Thoracic aorta (tissue), 2 donors: ENCODE measurements around the gene GTF2E1. TPM values are rescaled to one million over a fixed set of nuclear protein-coding genes. Genes with fewer than 3 reads are reported as not detected.

Experiments
- ATAC-seq: fragments of 150-250 bp; one replicate; pipeline ENCODE4 v1.8.0; 2017; ENCODE audit warnings: low read depth; ENCODE audit not compliant: insufficient number of reproducible peaks, low FRiP score
- DNase-seq: peaks from one replicate; pipeline ENCODE4 v3.0.0-alpha.2; 2020; ENCODE audit warnings: low spot score
- H3K27ac ChIP-seq, 2 donors: fragments of 200-600 bp; sonication (generic); 1 replicate in 1 of 2; 2 replicates in 1 of 2; pipeline ENCODE4 v1.5.1; 2016; ENCODE audit warnings: mild to moderate bottlenecking in 2 of 2, moderate library complexity in 2 of 2
- H3K27me3 ChIP-seq: fragments of 200-600 bp; sonication (generic); replicated peaks from 2 replicates; pipeline ENCODE4 v1.6.0; 2016; ENCODE audit warnings: mild to moderate bottlenecking; ENCODE audit not compliant: insufficient read depth
- H3K36me3 ChIP-seq: fragments of 200-600 bp; sonication (generic); one replicate; pipeline ENCODE4 v1.5.1; 2016
- H3K4me1 ChIP-seq, 2 donors: fragments of 200-600 bp; sonication (generic); 1 replicate in 1 of 2; 2 replicates in 1 of 2; pipeline versions ENCODE4 v1.5.1 to v1.6.0; 2016; ENCODE audit warnings: low read depth in 2 of 2, mild to moderate bottlenecking in 1 of 2; ENCODE audit not compliant: control insufficient read depth in 1 of 2
- H3K4me3 ChIP-seq: fragments of 200-600 bp; sonication (generic); 2 replicates; pipeline ENCODE4 v1.5.1; 2016; ENCODE audit warnings: mild to moderate bottlenecking
- H3K9me3 ChIP-seq: fragments of 200-600 bp; sonication (generic); 2 replicates; pipeline ENCODE4 v1.5.1; 2016
- total RNA-seq, 2 donors: library from RNA; depleted of rRNA; stranded (reverse); fragments of >200 nt; gene quantifications; one replicate each; pipeline versions ENCODE4 v1.1.0 to v1.2.3, GENCODE V29; 2016
- TF ChIP-seq, protein P1 (sequence below): fragments of 200-600 bp; sonication (generic); IDR thresholded peaks from one replicate; pipeline ENCODE4 v1.5.1; 2019; ENCODE audit warnings: antibody characterized with exemption

Gene GTF2E1
- total RNA-seq, 2 donors from 2014 or later: 6.6 to 6.8 TPM

DNA sequence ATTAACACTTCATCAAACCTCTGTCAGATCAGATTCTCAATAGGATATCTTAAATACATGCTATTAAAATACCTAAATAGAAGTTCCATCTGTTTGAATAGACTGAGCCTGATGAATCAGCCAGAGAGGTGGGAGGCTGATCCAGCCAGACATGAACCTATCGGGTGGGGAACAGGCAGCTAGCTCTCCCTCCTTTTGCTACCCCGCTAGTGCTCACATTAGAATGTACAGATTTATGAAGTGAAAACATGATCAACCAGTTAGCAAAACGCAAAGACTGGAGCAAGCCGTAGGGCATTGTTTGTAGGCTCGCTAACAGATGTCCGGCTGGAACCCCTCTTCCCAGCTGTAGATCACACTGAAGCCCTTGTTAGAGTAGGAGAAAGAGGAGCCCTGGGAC, 54.4 kb downstream of the GTF2E1 start:
- Histone ChIP-seq H3K36me3 (no peaks in the 10 kb centered on the region), H3K9me3 (no peaks in the 10 kb centered on the region), H3K4me1 (no peaks in the 10 kb centered on the region), H3K4me3 (no peak overlapping the region), H3K27me3 (no peaks in the 10 kb centered on the region), H3K27ac (no peak overlapping the region)
- ATAC-seq (no peak), DNase-seq (no peak)
- TF ChIP-seq, protein P1, sequence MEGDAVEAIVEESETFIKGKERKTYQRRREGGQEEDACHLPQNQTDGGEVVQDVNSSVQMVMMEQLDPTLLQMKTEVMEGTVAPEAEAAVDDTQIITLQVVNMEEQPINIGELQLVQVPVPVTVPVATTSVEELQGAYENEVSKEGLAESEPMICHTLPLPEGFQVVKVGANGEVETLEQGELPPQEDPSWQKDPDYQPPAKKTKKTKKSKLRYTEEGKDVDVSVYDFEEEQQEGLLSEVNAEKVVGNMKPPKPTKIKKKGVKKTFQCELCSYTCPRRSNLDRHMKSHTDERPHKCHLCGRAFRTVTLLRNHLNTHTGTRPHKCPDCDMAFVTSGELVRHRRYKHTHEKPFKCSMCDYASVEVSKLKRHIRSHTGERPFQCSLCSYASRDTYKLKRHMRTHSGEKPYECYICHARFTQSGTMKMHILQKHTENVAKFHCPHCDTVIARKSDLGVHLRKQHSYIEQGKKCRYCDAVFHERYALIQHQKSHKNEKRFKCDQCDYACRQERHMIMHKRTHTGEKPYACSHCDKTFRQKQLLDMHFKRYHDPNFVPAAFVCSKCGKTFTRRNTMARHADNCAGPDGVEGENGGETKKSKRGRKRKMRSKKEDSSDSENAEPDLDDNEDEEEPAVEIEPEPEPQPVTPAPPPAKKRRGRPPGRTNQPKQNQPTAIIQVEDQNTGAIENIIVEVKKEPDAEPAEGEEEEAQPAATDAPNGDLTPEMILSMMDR: no peak

DNA sequence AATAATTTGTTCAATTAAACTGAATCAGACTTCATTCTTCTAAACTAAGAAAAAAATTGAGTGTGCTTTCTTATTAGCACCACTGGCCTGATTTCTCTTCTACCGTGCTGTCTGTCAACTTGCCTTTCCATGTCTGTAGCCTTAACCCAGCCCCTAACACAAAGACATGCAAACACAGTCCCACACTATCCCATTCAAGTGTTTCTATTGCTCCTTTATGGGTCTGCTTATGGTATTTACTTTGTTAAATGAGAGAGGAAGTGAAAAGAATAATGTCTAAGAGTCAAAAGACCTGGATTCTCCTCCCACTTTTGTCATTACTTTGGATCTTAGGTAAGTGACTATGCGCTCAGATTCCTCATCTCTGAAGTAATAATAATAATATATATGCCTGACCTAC, 55.3 kb downstream of the GTF2E1 start:
- Histone ChIP-seq H3K4me1 (no peaks in the 10 kb centered on the region), H3K27me3 (no peaks in the 10 kb centered on the region), H3K4me3 (no peak overlapping the region), H3K27ac (no peak overlapping the region), H3K9me3 (no peaks in the 10 kb centered on the region), H3K36me3 (no peaks in the 10 kb centered on the region)
- DNase-seq (no peak), ATAC-seq (no peak)
- TF ChIP-seq, protein P1: no peak

DNA sequence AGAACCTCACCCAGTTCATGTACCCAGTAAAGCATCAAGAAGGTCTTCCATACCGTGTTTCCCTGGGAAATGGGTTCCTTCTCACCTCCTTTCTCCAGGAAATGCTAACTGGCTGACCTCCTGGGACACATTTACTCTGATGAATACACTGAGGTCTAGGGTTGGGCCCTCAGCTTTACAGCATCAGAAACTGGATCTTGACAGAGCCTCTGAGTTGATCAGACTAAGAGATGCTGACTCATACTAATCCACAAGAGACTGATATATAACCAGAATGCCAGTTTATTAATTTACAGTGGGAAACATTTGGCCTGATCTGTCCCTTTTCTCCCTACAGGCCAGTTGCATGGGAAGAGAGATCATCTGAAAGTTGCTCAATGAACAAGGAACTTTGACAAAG, 55.8 kb downstream of the GTF2E1 start:
- ATAC-seq (no peak), DNase-seq (no peak)
- Histone ChIP-seq H3K36me3 (no peaks in the 10 kb centered on the region), H3K9me3 (no peaks in the 10 kb centered on the region), H3K4me1 (no peaks in the 10 kb centered on the region), H3K27me3 (no peaks in the 10 kb centered on the region), H3K4me3 (no peak overlapping the region), H3K27ac (no peak overlapping the region)
- TF ChIP-seq, protein P1: no peak

DNA sequence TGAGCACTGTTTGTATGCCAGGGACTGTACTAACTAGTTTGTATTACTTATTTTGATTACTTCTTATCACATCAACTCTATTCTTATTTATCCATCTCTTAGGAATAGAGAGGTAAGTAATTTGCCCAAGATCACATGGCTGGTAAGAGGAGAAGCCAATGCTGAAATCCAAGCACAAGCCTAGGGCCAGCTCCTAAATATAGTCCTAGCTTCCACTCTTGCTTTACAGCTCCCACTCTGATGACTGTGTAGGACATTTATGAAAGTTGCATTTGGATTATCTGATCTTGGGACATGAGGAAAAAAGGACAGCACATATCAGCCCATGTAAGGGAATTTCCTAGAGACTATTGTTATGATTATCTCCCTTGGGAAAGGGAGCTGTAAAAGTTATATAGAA, 58.1 kb downstream of the GTF2E1 start:
- Histone ChIP-seq H3K9me3 (no peaks in the 10 kb centered on the region), H3K27ac (no peak overlapping the region), H3K27me3 (no peaks in the 10 kb centered on the region), H3K36me3 (no peaks in the 10 kb centered on the region), H3K4me3 (no peak overlapping the region), H3K4me1 (no peaks in the 10 kb centered on the region)
- no peak for ATAC-seq
- no peak for DNase-seq
- TF ChIP-seq, protein P1: no peak

DNA sequence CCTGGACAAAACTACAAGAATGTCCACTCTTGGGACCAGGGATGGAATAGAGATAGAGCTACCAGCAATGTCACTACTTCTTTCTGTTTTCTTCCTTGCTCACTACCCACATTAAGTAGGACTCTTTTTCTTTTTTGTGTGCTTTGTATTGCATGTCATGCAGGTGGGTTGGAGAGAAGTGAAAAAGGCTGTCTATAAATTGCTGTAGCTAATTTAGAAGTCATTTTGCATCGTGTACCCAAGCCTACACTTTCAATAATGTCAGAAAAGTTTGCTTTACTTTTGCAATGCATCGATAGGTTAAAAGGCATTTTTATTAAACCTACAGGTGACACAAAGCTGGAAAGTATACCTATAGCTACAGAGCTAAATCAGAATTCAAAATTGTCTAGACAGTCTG, 58.9 kb downstream of the GTF2E1 start:
- no peaks in the 10 kb centered on the region for H3K4me1 ChIP-seq
- ATAC-seq (no peak), DNase-seq (no peak)
- TF ChIP-seq, protein P1: no peak
- H3K36me3 ChIP-seq: no peaks in the 10 kb centered on the region
- H3K27ac ChIP-seq: no peak overlapping the region
- no peaks in the 10 kb centered on the region for H3K9me3 ChIP-seq
- no peak overlapping the region for H3K4me3 ChIP-seq
- H3K27me3 ChIP-seq: no peaks in the 10 kb centered on the region
